Stimulated activated CD4-positive, alpha-beta T cell treated with anti-CD3 and anti-CD28 coated beads, Interleukin-2, amount 100 ng/mL, for 48 hours (primary cell): Measurements from ENCODE around the gene LAMA4.

ENCODE experiments used
- DNase-seq, 2 donors: peaks; one replicate each; pipeline ENCODE4 v3.0.0-alpha.2; 2020

LAMA4 gene

DNA sequence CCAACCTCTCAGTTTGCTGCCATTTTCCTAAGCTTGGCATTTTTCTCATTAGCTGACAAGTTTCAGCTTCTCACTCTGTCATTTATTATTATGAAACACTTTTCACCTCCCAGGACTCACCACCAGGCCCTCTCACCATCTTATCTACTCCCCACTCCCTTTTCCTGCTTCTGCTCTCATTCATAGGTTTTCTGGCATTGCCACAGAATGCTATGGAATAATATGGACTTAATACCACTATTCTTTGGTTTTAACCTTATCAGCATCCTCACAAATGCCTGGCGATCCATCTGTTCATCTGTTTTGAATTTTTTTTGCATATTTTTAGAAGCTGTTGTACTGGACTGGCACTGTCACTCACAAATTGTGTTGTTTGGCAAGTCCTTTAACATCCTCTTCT is 16.4 kb upstream of the LAMA4 start:
- no peak for DNase-seq

DNA sequence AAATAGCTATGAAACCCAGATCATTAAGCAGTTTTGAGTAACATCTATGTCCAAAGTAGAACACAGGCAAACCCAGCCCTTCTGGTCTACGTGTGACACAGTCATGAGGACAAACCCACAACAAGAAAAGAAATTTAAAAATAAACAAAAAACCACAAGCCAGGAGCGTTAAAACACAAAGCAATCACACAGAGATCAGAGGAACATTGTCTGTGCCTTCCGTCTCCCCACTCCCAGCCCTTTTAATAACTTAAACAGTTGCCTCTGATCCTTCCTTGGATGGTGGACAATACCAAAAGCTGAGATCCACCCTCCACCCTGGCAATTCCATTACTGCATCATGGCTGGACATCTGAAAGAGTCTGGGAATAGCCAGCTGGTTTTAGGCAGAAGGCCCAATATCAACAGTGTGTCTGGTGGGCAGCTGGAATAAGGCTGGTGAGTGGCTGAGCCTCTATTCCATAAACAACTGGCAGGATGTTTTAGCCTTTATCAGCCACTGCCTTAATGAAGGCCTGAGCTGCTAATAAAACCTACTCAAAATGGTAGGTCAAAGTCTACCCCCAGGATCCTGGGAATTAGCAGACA is 15.7 kb upstream of the LAMA4 start:
- DNase-seq = no peak

DNA sequence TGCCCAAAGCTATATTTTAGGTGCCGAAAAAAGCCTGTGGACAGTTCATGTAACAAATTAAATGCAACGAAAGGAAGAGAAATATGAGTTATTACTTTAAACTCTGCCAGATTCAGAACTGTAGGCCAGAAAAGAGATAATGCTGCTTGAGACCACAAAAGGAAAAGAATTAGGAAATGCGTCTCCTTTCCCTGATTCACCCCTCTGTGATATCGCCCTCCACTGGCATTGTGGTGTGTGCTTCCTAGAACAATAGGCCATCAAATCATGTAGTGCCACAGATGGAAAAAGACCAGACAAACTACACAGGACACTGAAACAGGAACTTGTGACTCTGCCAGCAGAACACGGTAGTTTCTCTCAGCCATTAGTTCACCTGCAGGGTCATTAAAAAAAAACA is 14.7 kb upstream of the LAMA4 start:
- DNase-seq = no peak

DNA sequence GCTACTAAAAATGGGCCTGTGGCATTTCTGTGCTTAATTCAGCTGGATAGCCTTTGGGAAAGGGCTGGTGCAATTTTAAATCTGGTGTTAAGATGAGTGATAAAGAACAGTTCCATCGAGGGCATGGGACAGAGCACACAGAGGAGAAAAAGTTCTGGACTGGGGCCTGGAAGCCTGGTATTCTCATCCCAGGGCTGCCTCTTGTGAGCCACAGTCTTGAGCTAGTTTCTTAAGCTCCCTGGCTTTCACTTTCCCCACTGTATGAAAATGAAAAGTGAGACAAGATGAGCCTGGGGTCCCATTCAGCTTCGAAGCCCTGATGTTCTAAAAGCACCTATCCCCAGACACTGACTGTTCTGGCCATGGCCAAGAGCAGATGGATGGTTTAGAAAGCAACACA is 14.3 kb upstream of the LAMA4 start:
- DNase-seq = no peak

DNA sequence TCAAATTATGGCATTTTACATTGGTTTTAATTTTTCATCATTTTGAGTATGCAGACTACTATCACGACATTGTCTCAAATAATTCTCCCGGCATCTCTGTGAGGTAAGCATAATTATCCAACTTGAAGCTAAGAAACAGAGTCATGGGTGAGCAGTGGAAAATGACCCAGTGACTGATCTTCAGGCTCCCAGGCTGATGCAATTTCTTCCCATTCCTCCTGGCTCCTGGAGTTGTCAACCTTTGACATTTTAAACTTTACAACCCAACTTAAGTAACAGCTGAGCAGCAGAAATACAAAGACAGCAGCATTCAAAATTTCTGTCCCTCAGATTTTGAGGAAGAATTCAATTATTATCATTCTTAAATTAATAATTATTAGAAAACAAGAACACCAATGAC is 13.7 kb upstream of the LAMA4 start:
- DNase-seq = no peak

DNA sequence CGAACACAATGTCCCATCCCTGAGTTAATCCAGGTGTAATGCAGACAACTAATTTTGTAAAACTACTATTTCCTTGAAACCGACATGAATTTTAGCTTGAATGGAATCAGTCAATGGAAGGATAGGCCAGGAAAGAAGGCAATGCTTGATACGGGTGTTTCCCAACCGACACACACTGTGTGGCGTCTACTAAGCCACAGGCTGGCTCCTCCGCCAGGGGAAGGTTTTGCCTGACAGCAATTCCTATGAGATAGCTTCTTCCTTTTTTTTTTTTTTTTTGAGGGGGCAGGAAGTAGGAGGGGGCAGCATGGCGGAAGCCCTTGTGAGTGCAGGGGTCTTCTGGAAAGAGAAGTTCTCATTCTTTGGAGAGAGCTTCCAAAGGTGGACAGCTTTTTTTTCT is 12.0 kb upstream of the LAMA4 start:
- no peak for DNase-seq

DNA sequence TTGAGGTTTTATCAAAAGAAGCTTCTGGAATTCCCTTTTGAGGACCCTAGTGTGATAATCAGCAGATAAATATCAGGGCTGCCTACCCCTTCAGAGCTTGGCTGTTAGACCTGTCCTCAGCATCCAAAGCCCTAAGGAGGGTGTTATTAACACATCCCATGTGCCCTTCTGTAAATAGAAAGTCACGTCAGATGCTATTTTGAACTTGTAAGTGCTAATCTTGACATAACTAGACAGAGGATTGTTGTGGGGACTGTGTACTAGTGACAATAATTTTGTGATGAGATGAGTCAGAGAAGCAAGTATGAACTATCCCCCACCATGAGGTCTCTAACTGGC is 4.9 kb upstream of the LAMA4 start:
- DNase-seq = no peak

DNA sequence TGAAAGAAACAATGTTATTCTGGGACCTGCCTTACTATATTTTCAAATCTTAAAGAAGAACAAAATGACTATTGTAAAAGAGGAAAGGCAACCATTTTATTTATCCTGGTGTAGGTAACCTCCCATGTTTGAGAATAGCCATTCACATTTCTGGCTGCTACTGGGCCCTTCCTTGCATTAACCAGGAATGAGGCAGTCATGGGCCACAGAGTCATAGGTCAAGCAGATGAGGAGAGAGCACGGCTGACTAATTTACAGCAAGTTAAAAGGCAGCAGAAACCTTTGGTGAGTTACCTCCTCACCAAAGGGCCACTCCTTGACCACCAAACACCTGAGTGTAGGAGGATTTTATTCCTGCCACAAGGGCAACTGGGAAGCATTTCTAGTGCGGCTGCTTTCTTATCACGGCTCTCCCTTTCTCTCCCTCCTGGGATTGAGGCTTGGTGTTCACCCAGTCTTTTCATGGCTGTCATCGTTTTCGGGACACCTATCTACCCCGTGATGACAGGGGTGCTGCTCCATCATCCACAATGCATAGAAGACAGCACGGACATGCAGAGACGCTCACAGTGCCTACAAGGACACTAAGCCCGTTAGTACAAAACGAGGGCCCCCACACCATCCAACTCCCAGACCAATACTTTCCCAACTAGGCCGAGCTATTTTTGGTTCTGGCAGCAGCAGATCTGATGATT is 4.4 kb upstream of the LAMA4 start:
- no peak for DNase-seq

DNA sequence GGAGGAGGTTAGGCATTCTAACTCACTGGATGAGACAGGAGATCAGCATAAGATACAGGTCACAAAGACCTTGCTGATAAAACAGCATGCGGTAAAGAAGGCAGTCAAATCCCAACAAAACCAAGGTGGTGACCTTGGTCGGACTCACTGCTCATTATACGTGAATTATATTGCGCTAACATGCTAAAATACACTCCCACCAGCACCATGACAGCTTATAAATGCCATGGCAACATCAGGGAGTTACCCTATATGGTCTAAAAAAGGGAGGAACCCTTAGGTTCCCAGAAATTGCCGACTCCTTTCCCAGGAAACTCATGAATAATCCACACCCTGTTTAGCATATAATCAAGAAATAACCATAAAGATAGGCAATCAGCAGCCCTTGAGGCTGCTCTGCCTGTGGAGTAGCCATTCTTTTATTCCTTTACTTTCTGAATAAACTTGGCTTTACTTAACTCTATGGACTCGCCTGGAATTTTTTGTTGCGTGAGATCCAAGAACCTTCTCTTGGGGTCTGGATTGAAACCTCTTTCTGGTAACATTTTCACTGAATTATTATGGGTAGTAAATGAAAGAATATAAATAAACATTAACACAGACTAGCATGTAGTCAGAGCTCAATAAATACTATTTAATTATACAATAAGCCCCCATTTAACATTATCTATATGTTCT is 3.0 kb upstream of the LAMA4 start:
- no peak for DNase-seq

DNA sequence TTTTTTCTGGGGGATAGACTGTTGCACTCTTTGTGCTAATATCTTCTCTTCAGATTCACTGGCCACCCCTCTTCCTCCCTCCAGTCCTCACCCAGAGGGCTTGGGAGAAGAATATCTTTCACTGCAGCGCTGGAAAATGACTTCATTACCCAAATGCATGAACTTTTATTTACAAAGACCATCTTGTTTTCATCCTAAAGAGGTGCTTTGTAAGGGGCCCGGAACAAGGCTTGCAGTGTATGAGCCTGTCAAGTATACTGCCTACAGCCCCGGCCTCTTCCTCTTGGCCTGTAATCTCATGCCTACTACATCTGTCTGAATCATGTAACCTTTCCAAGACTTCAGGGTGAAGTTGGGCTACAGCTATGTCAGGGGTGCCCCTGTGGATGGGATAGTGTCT is 554 bp upstream of the LAMA4 start:
- no peak for DNase-seq

DNA sequence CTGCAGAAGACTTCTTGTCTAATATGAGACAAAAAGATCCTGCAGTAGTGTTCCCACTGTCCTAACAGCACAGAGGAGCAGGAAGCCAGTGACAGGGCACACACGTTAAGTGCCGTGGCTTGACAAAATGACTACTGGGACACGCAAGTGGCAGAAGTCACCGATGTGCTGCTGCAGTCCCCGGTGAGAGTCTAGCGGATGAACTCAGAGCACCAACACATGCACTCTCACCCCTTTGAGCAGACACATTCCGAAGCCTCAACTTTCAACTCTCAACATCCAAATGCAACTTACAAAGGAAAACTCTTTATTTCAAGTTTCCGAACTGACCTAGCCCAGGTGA is 898 bp downstream of the LAMA4 start:
- no peak for DNase-seq

DNA sequence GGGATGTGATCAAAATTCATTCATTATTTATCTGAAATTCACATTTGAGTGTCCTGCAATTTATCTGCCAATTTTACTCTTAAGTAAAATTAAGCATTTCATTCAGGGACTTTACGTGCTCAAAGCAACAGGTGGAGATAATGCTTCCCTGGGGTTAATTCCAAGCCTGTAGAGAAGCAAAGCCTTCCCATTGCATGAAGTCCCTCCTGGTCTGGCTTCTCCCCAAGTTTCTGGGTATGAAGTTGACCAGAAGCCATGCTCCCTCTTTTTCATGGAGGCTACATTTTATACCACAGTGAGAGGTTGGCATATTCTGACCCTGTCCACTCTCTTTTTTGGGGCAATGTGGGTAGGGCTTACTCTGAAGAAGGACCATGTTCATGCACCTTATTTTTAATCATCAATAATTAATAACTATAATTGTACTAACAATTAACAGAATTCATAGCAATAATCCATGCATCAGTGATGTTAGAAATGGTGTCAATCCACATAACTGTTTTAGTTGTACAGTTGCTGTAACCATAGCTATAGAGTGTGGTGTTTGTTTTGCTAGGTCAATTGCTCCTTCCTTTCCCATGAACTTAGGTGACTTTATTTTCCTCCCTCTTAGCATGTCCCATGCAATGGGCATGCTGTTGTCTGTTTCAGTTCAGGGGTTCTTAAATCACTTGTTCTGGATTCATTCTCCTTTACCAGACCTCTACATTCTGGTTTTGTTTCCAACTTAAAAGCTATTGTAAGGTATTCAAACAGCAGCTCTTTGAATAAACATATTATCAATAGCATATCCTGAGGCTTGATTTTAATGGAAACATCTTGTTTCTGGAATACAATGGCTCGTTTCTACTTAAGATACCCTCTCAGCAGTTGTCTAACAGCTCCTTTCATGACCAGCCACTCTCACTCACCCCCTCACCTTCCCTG is 1.5 kb downstream of the LAMA4 start:
- no peak for DNase-seq

DNA sequence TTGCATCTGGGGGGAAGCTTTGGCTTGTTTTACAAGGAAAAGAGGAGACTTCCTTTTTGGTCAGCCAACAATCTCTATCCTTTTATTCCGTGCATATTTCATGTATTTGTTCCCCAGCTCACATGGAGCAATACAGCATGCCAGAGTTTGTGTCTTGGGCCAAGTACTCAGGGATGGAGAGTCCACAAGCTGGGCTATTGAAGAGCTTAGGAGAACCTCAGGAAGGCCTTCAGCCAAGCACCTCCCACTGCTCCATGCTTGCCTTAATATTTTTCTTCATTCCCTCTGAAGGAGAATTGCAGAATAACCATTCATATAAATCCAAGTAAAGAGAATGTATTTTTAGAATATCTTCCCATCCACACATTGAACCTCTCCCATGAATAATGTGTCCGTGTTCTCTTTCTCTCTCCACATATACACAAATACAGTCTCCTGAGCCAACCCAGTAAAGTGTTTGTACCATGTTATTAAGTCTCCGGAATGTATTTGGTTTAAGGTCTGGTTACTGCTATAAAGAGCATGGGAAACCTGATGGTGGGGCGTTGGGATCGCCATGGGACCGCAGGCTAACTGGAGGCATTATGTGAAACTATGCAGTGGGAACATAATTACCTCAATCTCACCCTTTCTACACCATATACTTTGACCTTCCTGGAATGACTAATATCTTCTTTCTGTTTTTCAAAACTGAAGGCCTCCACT is 3.0 kb downstream of the LAMA4 start:
- no peak for DNase-seq

DNA sequence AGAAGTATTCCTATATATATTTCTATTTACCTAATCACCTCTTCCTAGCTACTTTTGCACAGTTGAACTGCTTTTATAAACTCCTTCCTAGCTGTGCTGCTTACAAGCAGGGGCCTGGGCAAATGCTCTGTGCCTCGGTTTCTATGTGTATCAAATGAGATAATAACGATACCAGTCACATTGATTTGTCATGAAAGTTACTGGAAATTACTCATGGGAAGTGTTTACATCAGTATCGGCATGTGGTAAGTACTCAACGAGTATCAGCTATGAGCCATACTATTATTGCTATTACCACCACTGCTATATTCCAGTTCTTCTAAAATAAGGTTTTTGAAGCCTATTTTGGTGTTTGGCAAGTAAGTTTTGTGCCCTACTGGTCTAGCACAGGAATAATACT is 4.9 kb downstream of the LAMA4 start:
- DNase-seq = no peak

DNA sequence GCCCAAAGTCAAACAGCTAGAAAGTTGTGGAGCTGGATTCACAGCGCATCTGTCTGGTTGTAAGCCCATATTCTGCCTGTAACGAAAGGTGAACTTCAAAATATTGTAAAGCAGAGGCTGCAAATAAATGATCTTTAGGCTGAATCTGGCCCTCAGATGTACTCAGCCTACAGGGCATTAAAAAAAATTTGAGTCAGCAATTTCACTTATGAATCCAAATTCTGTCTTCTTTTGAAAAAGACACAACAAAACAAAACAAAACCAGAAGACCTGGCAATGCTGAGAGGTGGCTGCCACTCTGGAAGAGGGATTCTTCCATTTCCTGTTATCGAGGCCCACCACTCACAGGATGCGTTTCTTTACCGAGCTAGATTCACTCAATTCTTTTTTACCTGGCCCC is 7.1 kb downstream of the LAMA4 start:
- no peak for DNase-seq

DNA sequence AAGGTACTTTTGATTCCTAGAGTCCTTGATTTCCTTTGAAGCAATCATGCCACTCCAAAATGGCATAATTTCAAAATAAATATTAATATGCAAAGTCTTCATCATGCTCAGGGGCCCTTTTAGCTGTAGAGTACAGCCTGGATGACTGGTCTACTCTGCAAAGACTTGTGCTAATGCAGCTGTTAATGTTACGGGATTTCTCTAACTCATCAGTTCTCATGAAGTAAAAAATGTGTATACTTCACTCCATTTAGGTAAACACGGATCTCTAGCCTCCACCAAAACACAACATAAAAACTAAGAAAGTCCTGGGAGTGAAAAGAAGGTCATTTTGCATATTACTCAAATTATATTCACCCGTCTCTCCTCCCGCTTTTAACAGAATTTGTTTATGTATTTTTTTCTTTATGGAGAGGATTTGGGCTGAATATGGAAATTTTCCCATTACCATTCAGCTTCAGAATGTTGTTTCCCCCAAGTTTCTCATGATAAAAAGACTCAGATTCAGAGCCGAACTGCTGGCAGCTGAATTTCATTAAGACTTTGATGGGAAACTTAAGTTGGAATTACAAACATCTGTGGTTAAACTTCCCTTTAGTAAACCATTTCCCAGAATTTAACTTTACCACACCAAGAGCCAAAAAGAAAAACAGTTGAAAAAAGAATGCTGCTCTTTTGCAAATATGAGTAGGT is 8.7 kb downstream of the LAMA4 start:
- DNase-seq = no peak

DNA sequence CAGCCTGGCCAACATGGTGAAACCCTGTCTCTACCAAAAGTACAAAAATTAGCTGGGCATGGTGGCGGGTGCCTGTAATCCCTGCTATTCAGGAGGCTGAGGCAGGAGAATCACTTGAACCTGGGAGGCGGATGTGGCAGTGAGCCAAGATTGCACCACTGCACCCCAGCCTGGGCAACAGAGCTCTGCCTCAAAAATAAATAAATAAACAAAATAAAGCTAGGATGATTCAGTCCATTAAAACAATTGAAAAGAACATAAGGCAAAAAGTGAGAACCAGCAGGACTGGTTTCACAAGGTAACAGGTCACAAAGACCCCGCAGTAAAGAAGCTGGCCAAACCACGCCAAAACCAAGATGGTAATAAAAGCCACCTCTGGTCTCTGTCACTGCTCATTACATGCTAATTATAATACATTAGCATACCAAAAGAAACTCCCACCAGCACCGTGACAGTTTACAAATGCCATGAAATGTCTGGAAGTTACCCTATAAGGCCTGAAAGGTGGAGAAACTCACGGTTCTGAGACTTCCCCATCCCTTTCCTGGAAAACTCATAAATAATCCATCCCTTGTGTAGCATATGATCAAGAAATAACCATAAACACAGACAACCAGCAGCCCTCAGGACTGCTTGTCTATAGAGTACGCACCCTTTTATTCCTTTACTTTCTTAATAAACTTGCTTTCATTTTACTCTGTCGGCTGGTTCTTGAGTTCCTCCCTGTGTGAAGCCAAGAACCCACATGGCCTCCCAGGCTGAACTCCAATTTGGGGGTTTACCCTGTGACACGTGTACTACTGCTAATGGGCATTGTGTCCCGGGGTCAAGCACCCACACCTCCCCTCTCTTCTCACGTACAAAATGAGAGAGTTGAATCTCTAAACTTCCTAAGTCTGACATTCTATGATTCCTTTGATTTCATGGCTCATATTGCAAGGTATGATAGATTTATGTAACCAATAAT is 10.2 kb downstream of the LAMA4 start:
- no peak for DNase-seq

DNA sequence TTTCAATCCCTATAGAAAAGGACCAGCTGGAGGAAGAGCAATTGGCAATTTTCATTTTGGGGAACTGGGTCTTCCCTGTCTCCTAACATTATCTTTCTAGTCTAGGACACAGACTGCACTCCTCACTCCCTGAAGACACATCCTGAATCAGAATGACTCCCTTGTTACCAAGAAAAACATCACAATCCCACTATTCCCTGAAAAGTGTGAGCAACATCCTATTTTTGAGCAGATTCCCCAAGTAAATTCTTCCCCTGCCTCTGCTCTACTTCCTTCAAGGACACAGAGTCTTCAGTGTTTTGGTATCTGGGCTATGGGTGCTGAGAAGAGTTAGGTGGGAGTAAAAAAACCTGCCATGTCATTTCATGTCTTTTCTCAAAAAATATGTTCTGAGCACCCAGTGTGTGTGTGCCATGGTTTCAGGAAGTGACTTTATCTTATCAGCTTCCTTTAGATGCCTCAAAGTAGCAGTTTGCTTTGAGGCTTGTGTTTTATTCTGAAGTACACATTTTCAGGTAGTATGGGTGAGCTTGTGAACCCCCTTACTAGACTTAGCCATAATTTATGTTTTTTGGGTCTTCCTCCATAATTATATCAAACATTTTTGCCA is 12.4 kb downstream of the LAMA4 start:
- no peak for DNase-seq

DNA sequence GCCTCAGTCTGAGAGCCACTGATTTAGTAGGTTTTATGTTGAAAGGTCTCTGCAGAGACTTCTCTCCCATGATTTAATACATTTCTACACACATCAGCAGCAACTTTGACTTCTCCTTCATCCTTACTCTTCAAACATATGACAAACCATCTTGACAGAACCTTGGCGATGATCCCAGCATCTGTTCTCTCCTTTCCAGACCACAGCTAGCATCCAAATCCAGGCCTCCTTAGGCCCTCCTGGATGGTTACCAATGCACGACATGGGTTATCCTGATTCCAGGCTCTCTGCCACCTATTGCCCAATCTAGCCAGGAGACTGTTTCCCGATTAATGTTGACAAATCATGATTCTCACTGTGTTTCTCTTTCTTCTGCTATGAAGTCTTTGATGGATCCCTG is 16.8 kb downstream of the LAMA4 start:
- no peak for DNase-seq

DNA sequence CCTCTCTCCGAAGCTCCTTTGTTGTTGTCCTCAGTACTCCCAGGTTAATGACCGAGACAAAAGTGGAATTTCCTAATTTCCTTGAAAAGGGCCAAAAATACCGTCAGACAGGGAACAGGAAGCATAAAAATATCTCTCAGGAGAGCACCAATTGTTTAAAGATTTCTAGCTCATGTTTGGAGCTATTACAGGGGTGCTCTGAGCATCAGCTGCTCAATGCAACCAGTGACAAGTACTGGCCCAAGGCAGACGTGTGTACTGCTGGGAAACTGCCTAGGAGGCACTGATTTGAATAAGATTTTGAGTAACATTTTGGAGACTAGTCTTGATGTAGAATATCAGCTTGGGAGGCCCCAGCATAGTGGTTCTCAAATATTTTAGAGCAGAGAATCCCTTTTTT is 17.3 kb downstream of the LAMA4 start:
- DNase-seq = no peak

DNA sequence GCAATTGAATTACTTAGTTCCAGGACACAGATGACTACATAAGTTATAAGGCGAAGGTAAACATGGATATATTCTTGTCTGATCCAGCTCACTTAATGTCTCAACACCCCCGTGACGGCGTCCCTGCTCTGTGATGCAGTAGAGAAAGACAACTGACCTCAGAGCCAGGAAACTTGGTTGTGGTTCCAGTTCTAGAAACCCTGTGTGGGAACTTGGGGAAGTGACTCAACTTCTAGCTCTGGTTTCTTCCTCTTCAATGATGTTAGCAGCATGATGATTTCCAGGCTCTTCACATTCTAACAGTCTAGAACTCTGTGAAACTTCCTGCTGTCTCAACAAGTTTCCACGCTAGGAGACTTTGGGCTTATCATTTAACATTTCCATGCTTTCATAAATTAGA is 18.4 kb downstream of the LAMA4 start:
- peak; percentile 35 to 55 for DNase-seq
